GM12873 (cell line): ENCODE results near the gene GMCL1.

ENCODE experiments used
- CTCF ChIP-seq: IDR thresholded peaks from 2 replicates; pipeline ENCODE4 v1.5.1; 2012; ENCODE audit warnings: low read depth, mild to moderate bottlenecking, moderate library complexity, low read length, control low read depth; ENCODE audit not compliant: insufficient read depth; ENCODE audit errors: missing control alignments

GMCL1 gene

GRCh38 chr2:69829256-69830044, at the start of gene GMCL1:
TSS of gene GMCL1 (plus strand) at chr2:69829660. CDS start at chr2:69829893, 233 bp downstream.
- no peak for TF ChIP-seq CTCF

- no peak for TF ChIP-seq CTCF
These were observed 48.5 kb upstream of the GMCL1 start for GRCh38 chr2:69780921-69781320.

- TF ChIP-seq CTCF: no peak
These were observed 47.9 kb upstream of the GMCL1 start for GRCh38 chr2:69781321-69782248.

- no peak for TF ChIP-seq CTCF
These were observed 45.2 kb upstream of the GMCL1 start for GRCh38 chr2:69784228-69784627.

- TF ChIP-seq CTCF: no peak
These were observed 44.1 kb upstream of the GMCL1 start for GRCh38 chr2:69785358-69785757.

- TF ChIP-seq CTCF: no peak
These were observed 43.4 kb upstream of the GMCL1 start for GRCh38 chr2:69786052-69786560.

- TF ChIP-seq CTCF: no peak
These were observed 40.2 kb upstream of the GMCL1 start for GRCh38 chr2:69789175-69789721.
